Esophagus squamous epithelium (tissue), 4 donors: ENCODE results near the gene AIFM2.

Source experiments
- CTCF ChIP-seq, 6 experiments: fragments of 450-650 bp in 4 of 6; fragments of 200-600 bp in 2 of 6; sonication (generic) in 2 of 6; IDR thresholded peaks; one replicate each; pipeline ENCODE4 v1.5.1; 2016 to 2019; ENCODE audit warnings: antibody characterized with exemption in 6 of 6, mild to moderate bottlenecking in 4 of 6, moderate library complexity in 4 of 6
- POLR2A ChIP-seq, 4 donors: fragments of 450-650 bp; IDR thresholded peaks; one replicate each; pipeline ENCODE4 v1.6.1; 2017; ENCODE audit warnings: antibody characterized with exemption in 4 of 4, mild to moderate bottlenecking in 4 of 4, moderate library complexity in 3 of 4

GRCh38 chr10:70078329-70078728 is 54.3 kb downstream of the AIFM2 start:
- TF ChIP-seq CTCF (IDR thresholded peaks at IDR 0.05): no peak
- no peak for TF ChIP-seq POLR2A (IDR thresholded peaks at IDR 0.05)
